ENCODE results near the gene ESPNL.

GRCh38 chr2:238075397-238075796 lies 24.7 kb upstream of the ESPNL start:
- TF ChIP-seq CTCF (conservative IDR thresholded peaks at IDR 0.05) (no peak), ZFX (IDR thresholded peaks at IDR 0.05) (no peak)
